Fibroblast of the aortic adventitia (primary cell): ENCODE measurements around the gene OSBPL9. TPM values are rescaled to one million over a fixed set of nuclear protein-coding genes. Genes with fewer than 3 reads are reported as not detected.

Source experiments
- DNase-seq: peaks from one replicate; pipeline ENCODE4 v3.0.0-alpha.2; 2010; ENCODE audit warnings: low read depth
- H3K4me3 ChIP-seq: 2 replicates; pipeline ENCODE4 v1.5.1; 2011; ENCODE audit warnings: low read depth, mild to moderate bottlenecking, control low read depth, low read length, moderate library complexity
- total RNA-seq: library from RNA; depleted of rRNA; stranded (reverse); fragments of >200 nt; gene quantifications from 2 replicates; pipeline ENCODE4 v1.2.3, GENCODE V29; 2012; ENCODE audit warnings: low replicate concordance
- TF ChIP-seq, protein P1 (sequence below): IDR thresholded peaks from 2 replicates; pipeline ENCODE4 v1.5.1; 2011; ENCODE audit warnings: mild to moderate bottlenecking, low read length, control low read depth, inconsistent platforms; ENCODE audit not compliant: insufficient read depth

Gene OSBPL9
- total RNA-seq, 1 donor = 52.7 TPM

GRCh38 chr1:51750729-51751128, 133.8 kb downstream of the OSBPL9 start:
- DNase-seq = no peak
- no peak overlapping the region for H3K4me3 ChIP-seq
- TF ChIP-seq, protein P1, sequence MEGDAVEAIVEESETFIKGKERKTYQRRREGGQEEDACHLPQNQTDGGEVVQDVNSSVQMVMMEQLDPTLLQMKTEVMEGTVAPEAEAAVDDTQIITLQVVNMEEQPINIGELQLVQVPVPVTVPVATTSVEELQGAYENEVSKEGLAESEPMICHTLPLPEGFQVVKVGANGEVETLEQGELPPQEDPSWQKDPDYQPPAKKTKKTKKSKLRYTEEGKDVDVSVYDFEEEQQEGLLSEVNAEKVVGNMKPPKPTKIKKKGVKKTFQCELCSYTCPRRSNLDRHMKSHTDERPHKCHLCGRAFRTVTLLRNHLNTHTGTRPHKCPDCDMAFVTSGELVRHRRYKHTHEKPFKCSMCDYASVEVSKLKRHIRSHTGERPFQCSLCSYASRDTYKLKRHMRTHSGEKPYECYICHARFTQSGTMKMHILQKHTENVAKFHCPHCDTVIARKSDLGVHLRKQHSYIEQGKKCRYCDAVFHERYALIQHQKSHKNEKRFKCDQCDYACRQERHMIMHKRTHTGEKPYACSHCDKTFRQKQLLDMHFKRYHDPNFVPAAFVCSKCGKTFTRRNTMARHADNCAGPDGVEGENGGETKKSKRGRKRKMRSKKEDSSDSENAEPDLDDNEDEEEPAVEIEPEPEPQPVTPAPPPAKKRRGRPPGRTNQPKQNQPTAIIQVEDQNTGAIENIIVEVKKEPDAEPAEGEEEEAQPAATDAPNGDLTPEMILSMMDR = no peak

DNA sequence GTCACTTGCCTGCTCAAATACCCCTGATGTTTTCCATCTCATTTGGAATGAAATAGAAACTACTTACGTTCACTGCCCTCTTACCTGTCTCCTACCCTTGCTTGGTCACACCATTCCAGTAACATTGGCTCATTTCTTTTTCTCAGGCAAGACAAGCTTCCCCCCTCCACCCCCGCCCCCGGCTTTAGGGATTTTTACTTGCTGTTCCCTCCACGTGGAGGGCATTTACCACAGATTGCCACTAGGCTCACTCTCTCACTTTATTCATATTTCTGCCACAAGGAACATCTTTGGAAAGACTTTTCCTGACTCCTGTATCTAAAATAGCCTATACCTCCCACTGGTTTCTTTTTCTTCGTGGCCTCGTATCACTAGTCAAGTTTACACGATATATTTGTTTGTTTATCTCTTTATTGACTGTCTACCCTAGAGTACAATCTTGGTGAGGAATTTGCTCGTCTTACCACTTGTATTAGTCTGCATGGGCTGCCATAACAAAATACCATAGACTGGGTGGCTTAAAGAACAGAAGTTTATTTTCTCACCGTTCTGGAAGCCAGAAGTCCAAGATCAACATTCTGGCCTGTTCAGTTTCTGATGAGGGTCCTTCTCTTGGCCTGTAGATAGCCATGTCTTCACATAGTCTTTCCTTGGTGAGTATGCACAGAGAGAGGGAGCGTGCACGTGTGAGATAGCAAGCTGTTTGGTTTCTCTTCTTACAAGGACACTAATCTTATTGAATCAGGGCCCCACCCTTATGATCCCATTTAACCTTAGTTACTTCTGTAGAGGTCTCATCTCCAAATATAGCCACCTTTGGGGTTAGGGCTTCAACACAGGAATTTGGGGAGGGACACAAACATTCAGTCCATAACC, 135.4 kb downstream of the OSBPL9 start:
- no peak for DNase-seq
- TF ChIP-seq, protein P1 = no peak
- no peak overlapping the region for H3K4me3 ChIP-seq

DNA sequence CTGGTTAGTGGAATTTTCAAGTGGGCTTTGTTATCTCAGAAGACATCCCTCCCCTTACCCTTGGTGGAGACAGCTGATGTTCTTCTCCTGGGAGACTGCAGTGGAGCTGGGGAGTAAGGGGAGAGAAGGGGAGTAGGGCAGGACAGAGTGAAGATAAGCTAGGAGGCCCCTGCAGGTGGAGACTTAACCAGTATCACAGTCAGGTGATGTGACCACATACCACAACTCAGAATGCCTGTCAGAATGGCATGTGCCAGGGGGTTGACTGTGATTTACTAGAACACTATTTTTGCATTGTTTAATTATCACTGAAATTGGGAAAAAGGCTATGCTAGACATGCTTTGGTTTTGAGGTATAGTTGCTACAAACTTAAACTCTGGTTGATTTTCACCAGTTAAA, 137.1 kb downstream of the OSBPL9 start:
- TF ChIP-seq, protein P1 = no peak
- no peak for DNase-seq
- no peak overlapping the region for H3K4me3 ChIP-seq

- no peak overlapping the region for H3K4me3 ChIP-seq
These were observed 137.8 kb downstream of the OSBPL9 start for GRCh38 chr1:51754666-51755065.

GRCh38 chr1:51755437-51755836, 138.5 kb downstream of the OSBPL9 start:
- no peak for DNase-seq
- TF ChIP-seq, protein P1 = no peak
- no peak overlapping the region for H3K4me3 ChIP-seq

More at GRCh38 chr1:51754666-51755065, 137.8 kb downstream of the OSBPL9 start:
- TF ChIP-seq, protein P1 = no peak
- DNase-seq = no peak

- TF ChIP-seq, protein P1 = no peak
- H3K4me3 ChIP-seq = no peak overlapping the region
- no peak for DNase-seq
These were observed 139.4 kb downstream of the OSBPL9 start for GRCh38 chr1:51756290-51756689.
